Measurements from ENCODE around the gene SYNGR3. TPM values are rescaled to one million over a fixed set of nuclear protein-coding genes. Genes with fewer than 3 reads are reported as not detected.

SYNGR3 gene
- total RNA-seq, 1 experiment from 2014 or later, result 11.9 TPM

- no peaks in the 10 kb centered on the region for H3K79me2 ChIP-seq (ENCODE audit: insufficient read depth, low read length)
- no peaks in the 10 kb centered on the region; the same call in 1 of the 2 replicates for H3K4me1 ChIP-seq (ENCODE audit: insufficient read depth, low read length)
- H2BK120ac ChIP-seq (ENCODE audit: low read depth, low read length, poor library complexity, severe bottlenecking), result no peak overlapping the region
- no peaks in the 10 kb centered on the region for H3K79me1 ChIP-seq (ENCODE audit: insufficient read depth, low read depth, low read length, poor library complexity, severe bottlenecking)
- H3K27me3 Mint-ChIP-seq (ENCODE audit: low read depth), result peaks cover 32% of the 10 kb centered on the region
- no peak overlapping the region for H3T11ph ChIP-seq (ENCODE audit: low read length)
- no peak overlapping the region for H3K9ac ChIP-seq (ENCODE audit: extremely low read depth, insufficient read length, low read length)
- no peaks in the 10 kb centered on the region for H3K9me3 ChIP-seq (ENCODE audit: control insufficient read depth, low read depth, low read length)
- H4K91ac ChIP-seq (ENCODE audit: insufficient read length, low read depth, low read length), result no peak overlapping the region
- TF ChIP-seq CTCF (conservative IDR thresholded peaks at IDR 0.05), result no peak
- H3K27ac Mint-ChIP-seq, result no peak overlapping the region
- no peak overlapping the region for H2BK20ac ChIP-seq (ENCODE audit: low read depth, low read length, poor library complexity, severe bottlenecking)
- H2AK5ac ChIP-seq (ENCODE audit: insufficient read length, low read length), result no peak overlapping the region
- H3K4me3 Mint-ChIP-seq, result peak overlapping the region in 1 of 2 experiments; percentile 84; a peak in 3 of 5 replicates
- H3K36me3 Mint-ChIP-seq (ENCODE audit: insufficient read depth in 1 of 3, low read depth in 3 of 3), result no peaks in the 10 kb centered on the region
- H2AFZ ChIP-seq (ENCODE audit: low read length), result no peak overlapping the region
- H3K9me3 Mint-ChIP-seq, result no peaks in the 10 kb centered on the region; a peak in 1 of 5 replicates
- H4K5ac ChIP-seq (ENCODE audit: insufficient read length, low read depth, low read length), result no peak overlapping the region
- peaks cover 7% of the 10 kb centered on the region; the same call in 1 of the 2 replicates for H3K27me3 ChIP-seq (ENCODE audit: insufficient read depth, low read length)
- no peak overlapping the region for H3K4ac ChIP-seq (ENCODE audit: low read depth, low read length)
- H2BK15ac ChIP-seq (ENCODE audit: low read depth, low read length), result no peak overlapping the region
- no peaks in the 10 kb centered on the region for H4K20me1 ChIP-seq (ENCODE audit: control insufficient read depth, insufficient read depth, insufficient read length)
- H3K23me2 ChIP-seq (ENCODE audit: insufficient read length, low read depth, low read length, poor library complexity, severe bottlenecking), result peaks cover 3% of the 10 kb centered on the region
- H3K23ac ChIP-seq (ENCODE audit: insufficient read length, low read depth, low read length), result no peak overlapping the region
- no CpG with 5 or more reads among the region's 3 CpGs for WGBS (ENCODE audit: extremely low coverage, insufficient read length, low lambda C conversion rate)
- no peak overlapping the region for H3K56ac ChIP-seq (ENCODE audit: insufficient read length, low read depth, low read length)
- H3K4me2 ChIP-seq (ENCODE audit: insufficient read depth, insufficient read length, low read length), result no peak overlapping the region
- peaks cover 10 to 13% of the 10 kb centered on the region in 2 experiments for H3K4me1 Mint-ChIP-seq
- no peak overlapping the region for H4K8ac ChIP-seq (replicated peaks; ENCODE audit: insufficient read length, low read depth, low read length)
- H3K27ac ChIP-seq (ENCODE audit: insufficient read length, low read depth, low read length), result no peak overlapping the region
- DNase-seq, result no peak
- no peak overlapping the region for H3K14ac ChIP-seq (ENCODE audit: insufficient read depth, low read length)
- H3K18ac ChIP-seq (ENCODE audit: insufficient read length, low read depth, low read length), result no peak overlapping the region
- no peak overlapping the region for H2BK5ac ChIP-seq (ENCODE audit: insufficient read length, low read length)
- H2BK12ac ChIP-seq (ENCODE audit: insufficient read length, low read depth, low read length), result no peak overlapping the region
These were observed 38.4 kb downstream of the SYNGR3 start for GRCh38 chr16:2028146-2028545.
